ENCODE measurements around the gene PRKAB1.
"Not testable (repeated sequence)": the region's sequence is repeated elsewhere in the genome, so short reads cannot be mapped to it uniquely, and the experiment has no call there.

The PRKAB1 gene, protein sequence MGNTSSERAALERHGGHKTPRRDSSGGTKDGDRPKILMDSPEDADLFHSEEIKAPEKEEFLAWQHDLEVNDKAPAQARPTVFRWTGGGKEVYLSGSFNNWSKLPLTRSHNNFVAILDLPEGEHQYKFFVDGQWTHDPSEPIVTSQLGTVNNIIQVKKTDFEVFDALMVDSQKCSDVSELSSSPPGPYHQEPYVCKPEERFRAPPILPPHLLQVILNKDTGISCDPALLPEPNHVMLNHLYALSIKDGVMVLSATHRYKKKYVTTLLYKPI

DNA sequence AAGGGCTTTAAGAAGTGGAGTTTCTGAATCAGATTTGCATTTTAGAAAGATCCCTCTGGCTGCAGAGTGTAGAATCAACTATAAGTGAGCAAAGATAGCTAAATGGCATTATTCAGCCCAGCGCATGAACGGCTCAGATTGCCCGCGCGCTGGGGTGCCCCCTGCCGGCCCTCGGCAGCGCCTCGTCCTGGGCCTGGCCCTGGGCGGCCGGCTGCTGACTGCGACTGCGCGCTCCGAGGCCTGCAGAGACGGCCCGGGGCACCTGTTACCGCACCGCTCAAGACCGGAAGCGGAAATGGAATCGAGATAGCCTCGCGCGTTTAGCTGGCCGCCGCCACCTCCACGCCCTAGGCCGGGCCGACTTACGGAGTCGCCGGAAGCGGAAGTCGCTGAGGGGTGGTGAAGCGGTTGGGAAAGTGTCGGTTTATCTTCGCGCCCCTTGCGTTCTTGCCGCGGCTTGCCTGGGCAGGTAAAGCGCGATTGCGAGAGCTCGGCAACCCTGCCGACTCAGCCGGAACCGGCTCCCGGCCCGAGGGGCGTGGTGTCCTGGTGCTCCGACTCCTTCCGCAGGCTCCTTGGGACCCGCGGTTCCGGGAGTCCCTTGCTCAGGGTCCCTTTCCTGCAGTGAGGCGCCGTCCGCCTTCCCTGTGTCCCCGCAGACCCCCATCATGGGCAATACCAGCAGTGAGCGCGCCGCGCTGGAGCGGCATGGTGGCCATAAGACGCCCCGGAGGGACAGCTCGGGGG is at the start of gene PRKAB1:
Gene PRKAB1, plus strand, starts transcription at position 557 of the 747 bp plus-strand sequence. Its CDS starts 112 bp downstream, at position 669.
- DNase-seq = peak; percentile 97

DNA sequence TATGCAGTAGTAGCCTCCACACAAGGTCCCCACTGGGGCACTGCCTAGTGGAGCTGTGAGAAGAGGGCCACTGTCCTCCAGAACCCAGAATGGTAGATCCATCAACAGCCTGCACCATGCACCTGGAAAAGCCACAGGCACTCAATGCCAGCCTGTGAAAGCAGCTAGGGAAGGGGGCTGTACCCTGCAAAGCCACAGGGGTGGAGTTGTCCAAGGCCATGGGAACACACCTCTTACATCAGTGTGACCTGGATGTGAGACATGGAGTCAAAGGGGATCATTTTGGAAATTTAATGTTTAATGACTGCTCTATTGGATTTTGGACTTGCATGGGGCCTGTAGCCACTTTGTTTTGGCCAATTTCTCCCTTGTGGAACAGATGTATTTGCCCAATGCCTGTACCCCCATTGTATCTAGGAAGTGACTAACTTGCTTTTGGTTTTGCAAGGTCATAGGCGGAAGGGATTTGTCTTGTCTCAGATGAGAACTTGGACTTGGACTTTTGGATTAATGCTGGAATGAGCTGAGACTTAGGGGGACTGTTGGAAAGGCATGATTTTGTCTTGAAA is 49.5 kb upstream of the PRKAB1 start:
- DNase-seq = not testable (repeated sequence)

DNA sequence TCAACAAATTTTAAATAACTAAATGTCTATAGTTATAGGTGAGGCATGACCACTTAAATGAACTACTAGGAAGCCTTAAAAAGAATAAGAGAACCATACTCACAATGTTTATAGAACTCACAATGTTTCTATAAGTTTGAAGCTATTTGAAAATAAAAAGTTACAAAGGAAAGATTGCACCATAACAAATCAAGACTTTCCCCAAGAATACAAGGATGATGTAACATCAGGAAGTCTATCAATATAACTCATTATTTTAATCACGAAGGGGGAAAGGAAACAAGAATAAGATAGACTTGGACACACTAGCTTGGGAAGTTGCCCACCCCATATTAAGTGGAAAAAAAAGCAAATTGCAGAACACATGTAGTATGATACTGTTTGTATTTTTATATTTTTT is 47.4 kb upstream of the PRKAB1 start:
- DNase-seq = no peak

DNA sequence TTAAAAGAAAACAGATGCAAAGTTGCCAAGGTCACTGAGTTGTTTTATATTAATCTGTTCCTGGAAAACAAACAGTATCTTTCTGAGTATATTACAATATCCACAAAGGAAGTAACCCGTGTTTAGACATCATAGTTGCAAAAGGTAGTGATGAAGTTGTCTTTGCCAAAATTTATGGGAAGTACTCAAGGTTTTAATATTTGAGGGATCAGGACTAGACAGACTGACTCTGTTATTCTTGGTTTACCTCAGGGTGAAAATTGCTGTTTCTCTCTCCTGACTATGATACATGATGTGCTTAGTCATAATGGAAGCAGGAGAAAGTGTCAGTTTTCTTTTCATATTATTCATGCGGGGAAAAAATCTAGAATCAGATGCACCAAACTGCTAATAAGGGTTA is 46.1 kb upstream of the PRKAB1 start:
- no peak for DNase-seq

DNA sequence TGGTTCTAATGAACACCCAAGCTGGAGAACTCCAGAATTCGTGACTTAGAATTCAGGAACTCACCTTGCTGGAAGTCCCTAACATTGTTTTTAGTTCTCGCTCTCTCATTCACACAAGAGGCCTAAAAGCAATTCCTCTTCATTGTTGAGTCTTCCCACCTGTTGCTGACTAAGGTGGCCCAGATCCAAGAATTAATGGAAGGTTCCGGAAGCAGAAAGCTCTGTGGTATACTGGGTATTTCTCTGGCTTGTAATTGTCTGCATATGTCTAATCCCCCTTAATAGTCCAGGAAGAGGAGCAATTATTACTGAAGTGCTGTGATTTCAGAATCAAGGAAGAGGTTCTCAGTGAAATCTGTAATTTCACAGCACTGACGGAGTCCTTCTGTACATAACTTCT is 43.0 kb upstream of the PRKAB1 start:
- DNase-seq = peak; percentile 70

DNA sequence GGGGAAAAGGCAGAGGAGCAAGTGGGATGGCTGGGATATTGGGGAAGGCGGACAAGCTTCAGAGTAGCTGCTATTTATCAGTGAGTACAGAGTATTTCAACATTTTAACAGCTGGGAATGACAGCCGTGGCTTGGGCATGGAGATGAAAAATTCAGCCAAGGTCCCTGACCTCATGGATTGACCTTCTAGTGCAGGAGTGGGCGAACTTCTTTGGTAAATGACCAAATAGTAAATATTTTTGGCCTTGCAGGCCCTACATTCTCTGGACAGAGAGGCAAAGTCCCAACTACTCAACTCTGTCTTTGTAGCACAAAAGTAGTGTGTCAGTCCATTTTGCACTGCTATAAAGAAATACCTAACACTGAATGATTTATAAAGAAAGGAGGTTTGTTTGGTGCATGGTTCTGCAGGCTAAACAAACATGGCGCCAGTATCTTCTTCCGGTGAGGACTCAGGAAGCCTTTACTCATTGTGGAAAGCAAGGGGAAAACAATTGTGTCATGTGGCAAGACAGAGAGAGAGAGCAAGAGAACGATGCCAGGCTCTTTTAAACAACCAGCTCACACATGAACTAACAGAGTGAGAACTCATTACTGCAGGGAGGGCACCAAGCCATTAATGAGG is 40.8 kb upstream of the PRKAB1 start:
- no peak for DNase-seq

DNA sequence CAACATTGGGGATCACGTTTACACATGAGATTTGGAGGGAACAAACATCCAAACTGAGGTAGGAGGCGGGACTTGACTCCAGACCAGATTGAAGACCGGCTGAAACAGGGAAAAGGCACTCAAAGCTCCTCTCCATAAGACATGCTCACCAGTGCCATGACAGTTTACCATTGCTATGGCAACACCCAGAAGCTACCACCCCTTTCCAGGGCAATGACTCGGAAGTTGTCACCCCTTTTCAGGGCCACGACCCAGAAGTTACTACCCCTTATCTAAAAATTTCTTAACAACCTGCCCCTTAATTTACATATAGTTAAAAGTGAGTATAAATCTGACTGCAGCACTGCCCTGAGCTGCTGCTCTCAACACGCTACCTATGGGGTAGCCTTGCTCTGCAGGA is 40.2 kb upstream of the PRKAB1 start:
- DNase-seq = no peak

DNA sequence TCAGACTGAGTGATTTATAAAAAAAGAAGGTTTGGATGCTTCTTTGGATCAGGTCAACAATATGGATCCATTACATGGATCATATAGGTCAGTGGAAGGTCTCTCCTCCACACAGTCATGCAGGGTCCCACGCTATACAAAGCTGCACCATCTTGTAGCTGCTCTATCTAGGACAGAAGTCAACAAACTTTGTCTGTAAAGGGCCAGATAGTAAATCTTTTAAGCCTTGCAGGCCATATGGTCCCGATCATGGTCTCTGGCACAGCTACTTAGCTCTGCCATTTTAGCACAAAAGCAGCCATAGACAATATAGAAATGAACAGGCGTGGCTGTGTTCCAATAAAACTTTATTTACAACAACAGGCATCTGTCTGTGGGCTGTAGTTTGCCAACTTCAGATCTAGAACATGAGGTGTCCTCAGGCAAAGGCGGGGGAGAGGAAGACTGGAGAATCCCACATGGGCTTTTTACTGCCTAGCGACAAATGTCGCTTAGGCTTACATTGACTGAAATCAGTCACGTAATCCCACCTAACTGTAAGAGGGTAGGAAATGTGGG is 37.6 kb upstream of the PRKAB1 start:
- no peak for DNase-seq

DNA sequence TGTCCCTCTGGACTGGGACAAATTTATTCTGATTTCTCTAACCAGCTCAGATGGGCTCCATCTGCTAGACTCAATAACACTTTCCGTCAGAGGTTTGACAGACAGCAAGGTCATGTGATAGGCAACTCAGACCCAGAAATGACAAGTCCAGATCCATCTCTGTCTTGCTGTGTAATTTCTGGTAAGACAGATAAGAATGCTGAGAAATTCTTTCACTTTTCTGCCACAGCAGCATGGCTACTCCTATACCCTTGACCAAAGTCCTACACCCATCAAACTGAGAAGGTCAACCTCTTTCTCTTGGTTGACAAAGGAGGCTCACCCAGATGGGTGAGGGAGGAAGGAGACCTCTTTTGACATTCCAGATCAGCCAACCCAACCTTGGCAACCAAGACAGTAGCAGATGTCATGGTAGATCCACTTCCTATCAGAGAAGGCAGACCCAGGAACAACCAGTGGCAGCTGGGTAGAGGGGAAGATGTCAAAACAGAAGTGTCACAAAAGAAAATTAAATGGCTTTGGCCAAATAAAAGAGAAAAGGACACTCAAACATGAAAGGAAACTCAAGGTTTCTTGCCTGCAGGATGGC is 36.9 kb upstream of the PRKAB1 start:
- no peak for DNase-seq

DNA sequence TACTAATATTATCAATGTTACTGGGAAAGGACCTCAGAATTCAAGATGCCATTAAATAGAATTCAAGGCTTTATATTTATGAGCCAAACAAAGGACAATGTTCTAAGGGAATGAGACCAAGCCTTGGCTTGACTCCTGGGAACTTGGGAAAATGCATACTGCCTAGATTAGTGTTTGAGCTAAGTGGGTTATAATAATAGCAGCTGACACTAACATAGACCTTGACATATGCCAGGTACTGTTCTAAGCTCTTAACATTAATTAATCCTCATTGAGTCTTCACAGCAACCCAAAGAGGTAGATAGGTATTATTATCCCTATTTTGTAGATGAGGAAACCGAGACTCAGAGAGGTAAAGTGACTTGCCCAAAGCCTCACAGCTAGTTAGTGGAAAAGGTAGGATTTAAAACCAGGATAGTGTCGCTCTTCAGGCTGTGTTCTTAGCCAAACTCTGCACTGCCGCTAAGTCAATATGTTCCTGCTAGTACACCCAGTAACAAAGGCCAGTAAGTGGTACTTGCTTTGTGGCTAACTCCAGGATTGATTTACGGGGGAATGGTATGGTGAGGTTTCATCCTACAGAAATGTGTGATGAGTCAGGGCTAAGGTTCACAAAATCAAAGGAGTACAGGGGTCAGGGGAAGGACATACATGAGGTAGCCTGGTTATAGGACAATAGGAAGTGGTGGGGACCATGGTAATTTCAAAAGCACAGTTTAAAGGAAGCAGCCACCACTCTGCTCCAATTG is 35.8 kb upstream of the PRKAB1 start:
- no peak for DNase-seq

DNA sequence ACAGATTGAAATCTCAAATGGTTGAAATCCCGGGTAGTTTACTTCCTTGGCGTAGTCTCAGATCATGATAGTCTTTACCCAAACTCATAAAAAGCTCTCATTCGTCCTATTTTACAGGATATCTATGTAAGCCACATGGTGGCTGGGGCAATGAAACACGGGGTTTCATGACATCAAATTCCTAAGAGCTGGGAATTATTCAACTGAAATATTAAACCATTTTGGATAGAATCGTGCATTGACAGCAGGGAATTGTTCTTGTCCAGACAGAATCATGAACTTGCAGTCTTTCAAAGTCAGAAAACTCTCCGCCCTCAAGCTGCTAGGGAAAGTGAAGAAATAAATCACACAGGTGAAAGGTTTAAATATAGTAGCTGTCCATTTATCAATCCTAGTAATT is 33.2 kb upstream of the PRKAB1 start:
- DNase-seq = no peak

DNA sequence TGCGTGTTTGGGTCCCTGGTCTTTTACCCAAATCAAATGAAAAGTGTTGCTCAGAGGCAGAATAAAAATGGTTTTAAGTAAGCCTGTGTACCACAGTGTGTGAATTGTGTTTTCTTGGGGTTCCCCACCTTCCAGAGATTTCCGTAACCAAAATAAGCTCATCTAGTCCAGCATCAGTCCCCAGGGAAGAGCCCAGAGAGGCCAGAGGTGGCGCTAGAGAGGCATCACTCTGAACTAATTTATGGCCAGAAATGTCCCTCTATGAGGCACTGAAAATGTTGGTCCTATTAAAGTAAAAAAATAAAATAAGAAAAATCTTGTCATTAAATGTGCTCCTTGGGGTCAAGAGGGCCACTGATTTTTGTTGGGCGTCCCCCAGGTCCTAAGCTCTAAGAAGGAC is 24.9 kb upstream of the PRKAB1 start:
- no peak for DNase-seq

DNA sequence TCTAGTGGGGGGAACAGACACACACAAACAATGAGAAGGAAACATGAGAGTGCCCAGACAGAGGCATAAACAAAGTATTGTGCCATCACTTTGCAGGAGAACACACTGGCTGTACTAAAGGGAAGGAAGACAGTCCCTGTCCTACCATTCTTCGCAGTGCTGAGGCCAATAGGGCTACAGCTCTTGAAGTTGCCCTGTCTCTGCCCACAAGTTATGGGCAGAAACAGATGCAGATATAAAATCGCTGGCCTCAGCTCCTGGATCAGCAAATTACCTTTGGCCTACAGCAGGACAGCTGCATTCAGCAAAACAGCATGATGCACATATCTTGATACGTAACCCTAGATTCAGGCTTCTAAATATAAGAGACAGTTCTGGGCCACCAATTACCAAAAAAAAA is 23.0 kb upstream of the PRKAB1 start:
- no peak for DNase-seq

DNA sequence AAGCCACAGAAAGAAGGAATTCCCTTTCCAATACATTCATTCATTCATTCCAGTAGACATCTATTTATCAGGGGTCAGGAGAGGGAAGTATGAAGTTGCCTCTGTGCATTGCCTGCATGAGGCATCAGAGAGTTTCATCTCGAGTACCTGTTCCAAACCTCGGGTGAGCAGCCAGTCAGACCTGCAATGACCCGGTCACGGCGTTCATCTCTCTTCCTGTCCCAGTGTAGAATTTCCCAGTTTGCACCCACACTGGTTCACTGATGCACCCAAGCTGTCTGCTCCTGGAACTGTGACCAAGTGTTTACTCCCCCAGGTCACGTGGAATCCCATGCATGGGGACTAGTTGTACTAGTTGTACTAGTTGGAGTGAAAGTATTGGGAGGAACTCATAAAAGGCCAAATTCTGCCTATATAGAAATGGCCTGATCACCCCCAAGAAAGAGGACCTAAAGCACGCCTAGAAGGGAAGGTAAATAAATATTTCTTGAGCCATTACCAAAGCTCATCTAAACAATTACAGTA is 22.3 kb upstream of the PRKAB1 start:
- DNase-seq = no peak

DNA sequence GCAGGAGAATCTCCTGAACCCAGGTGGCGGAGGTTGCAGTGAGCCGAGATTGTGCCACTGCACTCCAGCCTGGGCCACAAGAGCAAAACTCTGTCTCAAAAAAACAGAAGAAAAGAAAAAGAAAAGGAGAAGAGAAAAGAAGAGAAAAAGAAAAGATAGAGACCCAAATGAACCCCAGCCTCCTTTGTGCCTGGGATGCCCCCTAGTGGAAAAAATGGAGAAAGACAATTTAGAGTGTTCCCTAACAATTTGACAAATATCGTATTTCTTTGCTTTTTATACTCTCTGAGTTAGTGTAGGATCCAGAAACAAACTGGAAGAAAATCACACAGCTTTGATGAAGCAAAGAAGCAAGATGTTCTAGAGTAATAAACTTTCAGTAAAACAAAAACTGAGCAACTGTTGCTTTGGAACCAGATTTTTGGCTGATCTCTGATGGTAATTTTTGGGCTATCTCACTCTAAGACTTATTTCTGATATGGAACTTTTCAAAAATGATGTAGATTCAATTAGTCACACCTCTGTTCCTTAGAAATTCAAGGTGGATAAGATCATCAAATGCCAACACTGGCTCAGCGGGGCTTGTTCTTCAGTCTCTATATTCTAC is 18.6 kb upstream of the PRKAB1 start:
- DNase-seq = peak; percentile 24

DNA sequence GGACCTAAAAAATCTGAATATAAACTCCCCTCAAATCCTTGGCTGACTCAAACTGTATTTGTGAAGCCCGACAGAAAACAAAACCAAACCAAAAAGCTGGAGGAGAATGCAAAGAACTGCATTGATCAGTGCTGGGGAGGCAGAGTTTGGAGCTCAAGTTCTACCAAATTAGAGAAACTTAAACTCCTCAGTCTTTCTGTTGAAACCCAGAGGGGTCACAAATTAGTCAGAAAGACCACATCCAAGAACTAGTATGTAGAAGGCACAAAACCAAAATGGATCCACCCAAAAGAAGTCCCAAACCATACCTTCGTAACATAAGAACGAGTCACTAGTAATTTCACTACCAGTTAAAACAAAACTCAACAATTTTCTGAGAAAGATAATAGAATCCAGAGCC is 15.3 kb upstream of the PRKAB1 start:
- DNase-seq = no peak

DNA sequence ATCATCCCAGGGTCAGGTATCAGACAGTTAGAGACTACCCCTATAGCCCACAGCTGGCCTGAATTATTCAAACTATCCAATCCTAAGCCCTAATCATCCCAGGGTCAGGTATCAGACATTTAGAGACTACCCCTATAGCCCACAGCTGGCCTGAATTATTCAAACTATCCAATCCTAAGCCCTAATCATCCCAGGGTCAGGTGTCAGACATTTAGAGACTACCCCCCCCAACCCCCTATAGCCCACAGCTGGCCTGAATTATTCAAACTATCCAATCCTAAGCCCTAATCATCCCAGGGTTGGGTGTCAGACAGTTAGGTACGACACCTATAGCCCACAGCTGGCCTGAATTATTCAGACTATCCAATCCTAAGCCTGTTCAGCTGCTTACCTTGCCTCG is 10.9 kb upstream of the PRKAB1 start:
- DNase-seq = not testable (repeated sequence)

DNA sequence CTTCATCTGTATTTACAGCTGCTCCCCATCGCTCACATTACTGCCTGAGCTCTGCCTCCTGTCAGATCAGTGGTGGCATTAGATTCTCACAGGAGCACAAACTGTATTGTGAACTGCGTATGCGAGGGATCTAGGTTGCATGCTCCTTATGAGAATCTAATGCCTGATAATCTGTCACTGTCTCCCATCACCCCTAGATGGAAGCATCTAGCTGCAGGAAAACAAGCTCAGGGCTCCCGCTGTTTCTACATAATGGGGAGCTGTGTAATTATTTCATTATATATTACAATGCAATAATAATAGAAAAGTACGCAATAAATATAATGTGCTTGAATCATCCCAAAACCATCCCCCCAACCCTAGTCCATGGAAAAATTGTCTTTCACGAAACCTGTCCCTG is 9.8 kb upstream of the PRKAB1 start:
- DNase-seq = not testable (repeated sequence)

DNA sequence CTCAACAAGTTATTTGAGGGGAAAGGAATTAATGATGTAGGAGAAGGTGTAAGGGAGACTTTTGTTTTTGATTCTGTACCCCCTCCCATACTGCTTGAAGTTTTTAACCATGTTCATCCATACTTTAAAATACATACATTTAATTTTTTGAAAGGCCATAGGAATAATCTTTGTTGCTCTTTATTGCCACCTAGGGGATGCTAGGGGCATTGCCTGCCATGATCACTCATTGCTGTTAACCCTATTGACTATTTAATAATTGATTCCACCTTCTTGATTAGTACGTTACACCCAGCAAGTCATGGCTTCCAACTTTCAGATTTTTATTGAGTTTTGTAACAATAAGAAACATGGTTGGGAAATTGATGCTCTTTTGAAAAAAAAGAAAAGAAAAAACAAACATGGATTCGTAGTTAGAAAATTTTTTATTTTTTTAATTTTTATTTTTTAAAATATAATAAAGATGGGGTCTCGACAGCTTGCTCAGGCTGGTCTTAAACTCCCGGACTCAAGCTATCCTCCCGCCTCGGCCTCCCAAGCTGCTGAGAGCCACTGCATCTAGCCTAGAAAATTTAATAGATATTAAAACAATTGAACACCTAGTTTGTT is 8.5 kb upstream of the PRKAB1 start:
- peak; percentile 15 for DNase-seq

DNA sequence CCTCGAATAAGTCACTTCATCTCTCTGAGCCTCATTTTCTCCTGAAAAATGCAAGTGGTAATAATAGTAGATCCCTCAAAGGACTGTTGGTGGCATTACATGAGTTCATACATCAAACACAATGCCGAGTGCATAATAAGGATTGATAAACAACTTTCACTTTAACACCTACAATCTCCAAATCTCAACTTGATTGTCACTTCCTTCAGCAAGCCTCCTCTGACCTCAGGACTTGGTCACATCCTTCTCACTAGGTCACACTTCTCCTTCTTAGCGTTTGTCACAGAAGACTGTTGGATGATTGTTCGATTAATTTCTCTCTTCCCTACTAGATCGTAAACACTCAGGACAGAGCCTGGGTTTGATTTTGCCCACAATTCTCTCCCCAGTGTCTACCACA is 7.9 kb upstream of the PRKAB1 start:
- DNase-seq = no peak

DNA sequence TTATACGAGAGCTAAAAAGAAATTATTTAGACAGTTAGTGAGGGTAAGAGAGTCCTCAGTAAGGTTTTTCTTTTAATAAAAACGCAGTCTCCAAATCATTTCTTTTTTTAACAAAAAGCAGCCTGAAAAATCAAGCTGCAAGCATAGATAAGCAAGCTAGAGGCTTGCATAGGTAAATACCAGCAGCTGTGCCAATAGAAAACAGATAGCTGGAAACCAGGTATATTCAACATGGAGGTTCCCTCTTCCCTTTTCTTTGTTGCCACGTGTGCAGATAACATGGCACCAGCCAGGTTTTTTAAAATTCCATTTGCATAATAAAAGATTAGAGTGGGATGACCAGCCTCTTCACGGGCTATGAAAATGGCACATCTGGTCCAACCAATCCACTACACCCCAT is 6.1 kb upstream of the PRKAB1 start:
- DNase-seq = no peak

Measured in DMS79 treated with DMSO at 0.1 percent for 48 hours (cell line).